NCI-H510A (cell line): ENCODE results near the gene CD7.

Experiments
- DNase-seq: peaks from one replicate; lab custom pipeline; 2025; lab: John Stamatoyannopoulos, UW

CD7 gene

DNA sequence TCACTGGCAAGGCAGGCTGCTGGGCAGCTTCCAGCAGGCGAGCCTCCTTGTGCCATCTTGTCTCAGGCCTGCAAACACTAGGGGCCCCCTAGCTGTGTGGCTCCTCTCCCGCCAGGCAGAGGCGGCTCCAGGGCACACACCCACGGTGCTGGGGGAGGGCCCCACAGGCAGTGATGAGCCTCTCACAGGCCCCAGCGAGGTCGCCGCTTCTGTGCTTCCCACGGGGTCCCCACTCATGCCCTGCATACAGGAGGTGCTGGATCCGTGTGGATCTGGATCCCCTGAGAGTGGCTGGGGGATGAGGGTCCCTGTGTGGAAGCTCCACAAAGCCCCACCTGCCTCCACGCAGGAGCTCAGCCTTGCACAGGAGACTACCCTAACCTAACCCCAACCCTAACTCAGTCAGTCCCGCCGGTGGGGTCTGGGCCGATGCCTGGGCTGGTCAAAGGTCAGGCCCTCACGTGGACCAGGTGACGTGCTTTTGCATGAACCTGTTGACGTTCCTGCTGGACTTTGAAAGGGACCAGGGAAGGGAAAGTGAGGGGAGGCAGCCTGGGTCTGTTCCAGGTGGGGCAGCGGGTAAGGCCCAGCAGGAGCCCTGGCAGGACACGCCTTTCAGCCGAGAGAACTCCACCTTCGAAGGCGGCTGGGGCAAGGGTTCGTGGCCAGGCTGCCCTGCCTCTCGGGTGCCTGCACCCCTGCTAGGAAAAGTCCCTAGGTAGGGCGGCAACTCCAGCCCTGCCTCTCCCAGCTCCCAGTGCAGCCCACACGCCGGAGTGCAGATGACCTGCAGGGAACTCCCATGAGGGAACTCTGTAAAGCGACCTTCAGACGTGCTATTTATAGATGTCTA is 11.0 kb upstream of the CD7 start:
- DNase-seq: no peak

DNA sequence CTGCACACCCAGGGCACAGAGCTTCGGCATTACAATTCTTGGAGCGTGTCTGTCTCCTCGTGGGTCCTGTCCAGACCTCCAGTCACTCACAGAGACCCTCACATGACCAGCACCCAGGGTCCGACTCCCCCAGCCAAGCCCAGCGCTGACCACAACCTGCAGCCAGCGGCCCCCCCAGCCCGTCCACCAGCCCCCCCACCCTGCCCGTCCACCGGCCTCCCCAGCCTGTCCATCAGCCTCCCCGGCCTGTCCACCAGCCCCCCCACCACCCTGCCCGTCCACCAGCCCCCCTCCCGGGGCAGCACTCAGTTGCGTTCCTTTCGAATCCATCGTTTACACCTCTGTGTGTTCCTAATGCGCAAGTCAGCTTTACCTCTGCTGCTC is 10.3 kb upstream of the CD7 start:
- no peak for DNase-seq

- DNase-seq: no peak
Measured at GRCh38 chr17:82327289-82327688, 9.9 kb upstream of the CD7 start.

GRCh38 chr17:82325286-82326180 is 8.1 kb upstream of the CD7 start:
- DNase-seq: no peak

DNA sequence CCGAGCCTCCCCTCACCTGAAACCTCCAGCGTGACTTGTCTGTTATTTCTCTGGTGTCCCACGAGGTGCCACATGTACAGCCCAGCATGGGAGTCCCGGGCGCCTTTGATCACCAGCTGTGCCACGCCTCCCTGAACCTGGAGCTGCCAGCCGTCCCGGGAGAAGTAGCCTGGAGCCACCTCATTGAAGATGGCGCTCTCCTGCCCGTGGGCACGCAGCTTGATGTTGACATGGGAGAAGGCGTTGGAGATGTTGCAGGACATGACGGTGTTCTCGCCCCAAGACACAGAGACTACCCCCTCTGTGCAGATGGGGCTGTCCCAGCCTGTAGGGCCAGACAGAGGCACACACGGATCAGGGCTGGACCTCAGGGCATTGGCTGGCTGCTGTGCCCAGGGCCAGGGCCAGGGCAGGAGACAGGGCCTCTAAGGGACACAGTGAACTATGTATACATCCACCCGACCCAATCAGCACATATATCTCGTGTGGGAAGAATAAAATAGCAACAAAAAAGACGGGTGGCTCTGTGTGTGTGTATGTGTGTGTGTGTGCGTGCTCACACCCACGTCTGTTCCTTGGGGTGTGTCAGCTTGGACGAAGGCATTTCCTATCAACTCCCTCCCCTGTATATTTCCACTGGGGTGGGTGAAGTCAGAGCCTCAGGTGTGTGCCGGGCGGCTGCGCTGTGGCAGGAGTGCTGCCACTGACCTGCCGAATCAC is 7.3 kb upstream of the CD7 start:
- no peak for DNase-seq

- no peak for DNase-seq
Measured at GRCh38 chr17:82323514-82324234, 6.3 kb upstream of the CD7 start.

DNA sequence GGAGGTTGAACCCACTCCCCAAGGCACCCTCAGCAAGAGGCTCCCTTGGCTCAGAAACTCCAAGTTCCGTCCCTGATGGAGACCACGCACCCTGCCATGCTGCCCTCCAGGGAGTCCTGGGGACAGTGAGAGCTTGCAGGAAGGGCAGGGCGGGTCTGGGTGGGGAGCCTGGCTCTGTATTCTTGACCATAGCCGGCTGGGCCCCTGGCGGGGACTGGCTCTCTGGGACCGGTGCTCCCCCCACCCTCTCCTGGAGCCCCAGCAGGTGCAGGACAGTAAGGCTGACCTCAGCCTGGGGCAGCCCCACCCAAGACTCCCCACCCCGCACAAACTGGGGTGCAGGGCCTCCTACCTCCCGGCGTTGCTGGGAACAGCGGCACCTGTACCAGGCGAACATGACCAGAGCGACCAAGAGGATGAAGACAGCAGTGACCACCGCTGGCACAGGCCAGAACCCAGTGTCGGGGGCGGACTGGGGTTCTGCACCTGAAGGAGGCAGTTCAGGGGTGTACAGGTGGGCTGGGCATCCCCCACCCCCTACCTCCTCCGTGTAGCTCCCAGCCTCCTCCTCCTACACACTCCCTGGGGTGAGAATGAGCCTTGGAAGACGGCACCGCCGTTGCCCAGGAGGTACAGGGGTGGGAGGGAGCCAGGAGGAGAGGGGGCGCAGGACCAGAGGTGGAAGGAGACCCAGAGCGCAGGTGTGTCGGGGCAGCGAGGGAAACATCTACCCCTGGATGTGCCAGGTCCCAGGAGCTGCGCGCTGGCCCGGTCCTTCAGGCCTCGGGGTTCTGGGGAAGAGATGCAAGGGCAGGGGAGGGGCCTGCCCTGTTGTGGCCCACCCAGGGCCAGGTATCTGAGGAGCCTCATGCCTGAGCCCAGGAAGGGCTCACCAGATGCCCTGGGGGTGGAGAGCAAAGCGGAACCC is 5.4 kb upstream of the CD7 start:
- DNase-seq: no peak

GRCh38 chr17:82321947-82322466 is 4.6 kb upstream of the CD7 start:
- no peak for DNase-seq

- DNase-seq: no peak
Measured at GRCh38 chr17:82320956-82321927, 3.8 kb upstream of the CD7 start.

GRCh38 chr17:82320140-82320840 is 2.9 kb upstream of the CD7 start:
- DNase-seq: no peak

DNA sequence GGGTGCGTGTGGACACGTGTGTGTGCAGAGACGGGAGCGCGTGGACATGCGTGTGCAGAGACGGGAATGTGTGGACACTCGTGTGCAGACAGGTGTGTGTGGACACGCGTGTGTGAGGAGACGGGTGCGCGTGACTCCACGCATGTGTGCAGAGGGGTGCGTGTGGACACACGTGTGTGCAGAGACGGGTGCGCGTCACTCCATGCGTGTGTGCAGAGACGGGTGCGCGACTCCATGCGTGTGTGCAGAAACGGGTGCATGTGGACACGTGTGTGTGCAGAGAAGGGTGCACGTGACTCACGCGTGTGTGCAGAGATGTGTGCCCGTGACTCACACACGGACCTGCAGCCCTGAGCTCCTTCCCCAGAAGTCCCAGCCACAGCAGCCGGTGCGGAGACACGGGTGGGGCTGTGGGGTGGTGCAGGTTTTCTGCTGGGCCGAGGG is 2.2 kb upstream of the CD7 start:
- DNase-seq: no peak

- no peak for DNase-seq
Measured at GRCh38 chr17:82318772-82319606, 1.6 kb upstream of the CD7 start.

DNA sequence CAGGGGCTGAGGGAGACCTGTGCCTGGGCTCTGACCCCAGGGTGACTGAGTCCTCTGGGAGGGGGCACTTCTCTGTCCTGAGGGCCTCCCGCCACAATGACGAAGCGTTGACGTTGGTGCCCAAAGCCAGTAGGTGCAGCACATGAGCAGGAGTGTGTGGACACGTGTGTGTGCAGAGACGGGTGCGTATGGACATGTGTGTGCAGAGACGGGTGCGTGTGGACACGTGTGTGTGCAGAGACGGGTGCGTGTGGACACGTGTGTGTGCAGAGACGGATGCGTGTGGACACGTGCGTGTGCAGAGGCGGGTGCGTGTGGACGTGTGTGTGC is 726 bp upstream of the CD7 start:
- no peak for DNase-seq

GRCh38 chr17:82316651-82317393 is 586 bp downstream of the CD7 start:
- no peak for DNase-seq

DNA sequence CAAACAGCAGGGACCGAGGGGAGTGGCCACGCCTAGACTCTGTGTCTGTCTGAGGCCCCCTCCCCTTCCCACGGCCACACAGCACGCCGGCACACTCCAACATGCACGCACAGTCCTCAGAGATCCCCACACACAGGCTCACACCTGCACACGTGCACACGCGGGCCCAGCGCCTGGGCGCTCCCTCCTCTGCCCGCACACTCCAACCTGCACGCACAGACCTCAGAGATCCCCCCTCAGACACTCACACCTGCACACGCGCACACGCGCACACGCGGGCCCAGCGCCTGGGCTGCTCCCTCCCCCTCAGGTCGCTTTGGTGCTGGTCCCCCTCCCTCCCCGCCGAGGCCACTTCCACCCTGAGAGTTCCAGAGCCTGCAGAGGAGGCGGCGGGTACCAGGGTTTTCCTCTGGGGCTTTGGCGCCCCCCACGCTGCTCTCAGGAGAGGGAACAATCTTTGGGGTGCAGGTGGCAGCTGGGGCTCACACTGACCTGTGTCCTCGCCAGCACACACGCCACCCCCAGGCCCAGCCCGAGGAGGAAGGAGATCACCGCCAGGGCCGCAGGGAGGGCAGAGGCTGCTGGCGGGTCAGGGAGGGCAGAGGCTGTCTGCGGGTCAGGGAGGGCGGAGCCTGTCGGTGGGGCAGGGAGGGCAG is 1.6 kb downstream of the CD7 start:
- DNase-seq: no peak
